ENCODE measurements around the gene BARHL2.

Gene BARHL2

DNA sequence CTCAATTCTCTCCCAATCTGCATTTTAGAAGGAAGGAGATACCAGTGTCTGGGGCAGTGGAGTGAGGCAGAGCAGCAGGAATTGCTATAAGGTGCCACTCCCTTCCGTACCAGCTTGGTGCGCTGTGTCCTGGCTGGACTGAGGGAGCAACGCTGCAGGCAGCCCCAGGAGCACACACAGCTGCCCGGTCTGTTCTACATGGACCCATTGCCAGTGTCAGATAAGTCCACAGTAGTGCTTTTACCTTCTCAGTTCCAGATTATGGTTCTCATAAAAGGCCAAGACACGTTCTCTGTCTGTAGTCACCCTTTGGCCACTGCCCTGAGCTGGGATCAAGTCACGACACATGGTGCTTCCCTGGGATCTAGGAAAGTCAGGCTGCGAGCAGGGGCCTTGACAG, 44.1 kb upstream of the BARHL2 start:
- no peak overlapping the region for H4K8ac ChIP-seq (ENCODE audit: low read depth, low read length)
- no peaks in the 10 kb centered on the region for H3K79me1 ChIP-seq (ENCODE audit: low read depth, low read length)
- no peak overlapping the region for H3K27ac ChIP-seq (replicated peaks; ENCODE audit: low read length)
- H3K14ac ChIP-seq (ENCODE audit: low read length), result no peak overlapping the region
- no peaks in the 10 kb centered on the region for H3K4me1 ChIP-seq (ENCODE audit: control insufficient read depth in 2 of 2, insufficient read depth in 1 of 2, low read depth in 1 of 2, low read length in 2 of 2)
- no peak overlapping the region for H3K4ac ChIP-seq (ENCODE audit: low read length)
- no peak overlapping the region for H3K4me2 ChIP-seq (ENCODE audit: insufficient read depth, low read length, poor library complexity, severe bottlenecking)
- peaks cover 0 to 12% (median 0%) of the 10 kb centered on the region in 3 experiments for H3K27me3 ChIP-seq (ENCODE audit: control insufficient read depth in 3 of 3, insufficient read depth in 3 of 3, low read depth in 1 of 3, low read length in 3 of 3)
- H2AFZ ChIP-seq (ENCODE audit: low read length), result no peak overlapping the region
- no peaks in the 10 kb centered on the region for H3K36me3 ChIP-seq (replicated peaks in 1 of 2; ENCODE audit: control insufficient read depth in 2 of 2, insufficient read depth in 2 of 2, low read length in 2 of 2)
- no peak overlapping the region for H3K18ac ChIP-seq (ENCODE audit: low read length)
- no peak overlapping the region for H2BK15ac ChIP-seq (ENCODE audit: low read length)
- no peaks in the 10 kb centered on the region for H3K9me3 ChIP-seq (replicated peaks in 1 of 2; ENCODE audit: control insufficient read depth in 2 of 2, insufficient read depth in 1 of 2, low read depth in 1 of 2, low read length in 2 of 2)
- H3K23ac ChIP-seq (ENCODE audit: low read depth, low read length, poor library complexity), result no peak overlapping the region
- H3K9ac ChIP-seq (ENCODE audit: low read depth, low read length, poor library complexity), result no peak overlapping the region
- H2BK12ac ChIP-seq (ENCODE audit: low read length), result no peak overlapping the region
- no CpG with 5 or more reads among the region's 7 CpGs for WGBS, 2 donors (ENCODE audit: extremely low coverage in 2 of 2, insufficient read length in 2 of 2, insufficient replicate concordance in 1 of 2)
- no peak overlapping the region for H3K4me3 ChIP-seq (ENCODE audit: low read length in 2 of 2)
- H2BK5ac ChIP-seq (ENCODE audit: low read length), result no peak overlapping the region
- no peak overlapping the region for H4K91ac ChIP-seq (ENCODE audit: low read depth, low read length, poor library complexity)
- no peak overlapping the region for H2BK120ac ChIP-seq (ENCODE audit: low read depth, low read length)
- DNase-seq (ENCODE audit: low spot score), result no peak
- H2AK5ac ChIP-seq (ENCODE audit: low read depth, low read length), result no peak overlapping the region

- H3K4ac ChIP-seq (ENCODE audit: low read length), result no peak overlapping the region
- H2AFZ ChIP-seq (ENCODE audit: low read length), result no peak overlapping the region
- no peak overlapping the region for H3K14ac ChIP-seq (ENCODE audit: low read length)
- no peak overlapping the region for H2BK12ac ChIP-seq (ENCODE audit: low read length)
- no peaks in the 10 kb centered on the region for H3K79me1 ChIP-seq (ENCODE audit: low read depth, low read length)
- no peak overlapping the region for H2AK5ac ChIP-seq (ENCODE audit: low read depth, low read length)
- H3K36me3 ChIP-seq (replicated peaks in 1 of 2; ENCODE audit: control insufficient read depth in 2 of 2, insufficient read depth in 2 of 2, low read length in 2 of 2), result no peaks in the 10 kb centered on the region
- no peak overlapping the region for H4K91ac ChIP-seq (ENCODE audit: low read depth, low read length, poor library complexity)
- no peak for DNase-seq (ENCODE audit: low spot score)
- H3K9ac ChIP-seq (ENCODE audit: low read depth, low read length, poor library complexity), result no peak overlapping the region
- no peak overlapping the region for H3K18ac ChIP-seq (ENCODE audit: low read length)
- no CpG with 5 or more reads among the region's 1 CpG for WGBS, 2 donors (ENCODE audit: extremely low coverage in 2 of 2, insufficient read length in 2 of 2, insufficient replicate concordance in 1 of 2)
- H2BK5ac ChIP-seq (ENCODE audit: low read length), result no peak overlapping the region
- no peak overlapping the region for H4K8ac ChIP-seq (ENCODE audit: low read depth, low read length)
- no peaks in the 10 kb centered on the region for H3K4me1 ChIP-seq (ENCODE audit: control insufficient read depth in 2 of 2, insufficient read depth in 1 of 2, low read depth in 1 of 2, low read length in 2 of 2)
- H3K27me3 ChIP-seq (ENCODE audit: control insufficient read depth in 3 of 3, insufficient read depth in 3 of 3, low read depth in 1 of 3, low read length in 3 of 3), result peaks cover 0 to 4% (median 0%) of the 10 kb centered on the region in 3 experiments
- no peak overlapping the region for H3K4me3 ChIP-seq (ENCODE audit: low read length in 2 of 2)
- no peak overlapping the region for H2BK120ac ChIP-seq (ENCODE audit: low read depth, low read length)
- H3K23ac ChIP-seq (ENCODE audit: low read depth, low read length, poor library complexity), result no peak overlapping the region
- no peak overlapping the region for H3K4me2 ChIP-seq (ENCODE audit: insufficient read depth, low read length, poor library complexity, severe bottlenecking)
- H3K27ac ChIP-seq (replicated peaks; ENCODE audit: low read length), result no peak overlapping the region
- H2BK15ac ChIP-seq (ENCODE audit: low read length), result no peak overlapping the region
- no peaks in the 10 kb centered on the region for H3K9me3 ChIP-seq (replicated peaks in 1 of 2; ENCODE audit: control insufficient read depth in 2 of 2, insufficient read depth in 1 of 2, low read depth in 1 of 2, low read length in 2 of 2)
Measured at GRCh38 chr1:90753556-90753955, 36.5 kb upstream of the BARHL2 start.

- Histone ChIP-seq H2AFZ (ENCODE audit: low read length) (no peak overlapping the region), H3K27ac (replicated peaks; ENCODE audit: low read length) (no peak overlapping the region), H3K9ac (ENCODE audit: low read depth, low read length, poor library complexity) (no peak overlapping the region), H2BK12ac (ENCODE audit: low read length) (no peak overlapping the region), H3K9me3 (replicated peaks in 1 of 2; ENCODE audit: control insufficient read depth in 2 of 2, insufficient read depth in 1 of 2, low read depth in 1 of 2, low read length in 2 of 2) (no peaks in the 10 kb centered on the region), H3K4ac (ENCODE audit: low read length) (no peak overlapping the region), H2BK15ac (ENCODE audit: low read length) (no peak overlapping the region), H3K18ac (ENCODE audit: low read length) (no peak overlapping the region), H4K8ac (ENCODE audit: low read depth, low read length) (no peak overlapping the region), H2BK5ac (ENCODE audit: low read length) (no peak overlapping the region), H3K4me2 (ENCODE audit: insufficient read depth, low read length, poor library complexity, severe bottlenecking) (no peak overlapping the region), H2BK120ac (ENCODE audit: low read depth, low read length) (no peak overlapping the region), H3K79me1 (ENCODE audit: low read depth, low read length) (no peaks in the 10 kb centered on the region), H3K27me3 (ENCODE audit: control insufficient read depth in 3 of 3, insufficient read depth in 3 of 3, low read depth in 1 of 3, low read length in 3 of 3) (peaks cover 0 to 4% (median 0%) of the 10 kb centered on the region in 3 experiments), H3K4me3 (ENCODE audit: low read length in 2 of 2) (no peak overlapping the region), H3K14ac (ENCODE audit: low read length) (no peak overlapping the region), H3K23ac (ENCODE audit: low read depth, low read length, poor library complexity) (no peak overlapping the region), H3K4me1 (ENCODE audit: control insufficient read depth in 2 of 2, insufficient read depth in 1 of 2, low read depth in 1 of 2, low read length in 2 of 2) (no peaks in the 10 kb centered on the region), H2AK5ac (ENCODE audit: low read depth, low read length) (no peak overlapping the region), H3K36me3 (replicated peaks in 1 of 2; ENCODE audit: control insufficient read depth in 2 of 2, insufficient read depth in 2 of 2, low read length in 2 of 2) (no peaks in the 10 kb centered on the region), H4K91ac (ENCODE audit: low read depth, low read length, poor library complexity) (no peak overlapping the region)
- DNase-seq (ENCODE audit: low spot score), result no peak
Measured at GRCh38 chr1:90748668-90749067, 31.6 kb upstream of the BARHL2 start.

- H3K23ac ChIP-seq (ENCODE audit: low read depth, low read length, poor library complexity), result no peak overlapping the region
- H3K14ac ChIP-seq (ENCODE audit: low read length), result no peak overlapping the region
- no peaks in the 10 kb centered on the region for H3K9me3 ChIP-seq (replicated peaks in 1 of 2; ENCODE audit: control insufficient read depth in 2 of 2, insufficient read depth in 1 of 2, low read depth in 1 of 2, low read length in 2 of 2)
- H2BK15ac ChIP-seq (ENCODE audit: low read length), result no peak overlapping the region
- no peak overlapping the region for H3K4ac ChIP-seq (ENCODE audit: low read length)
- no peak overlapping the region for H2AK5ac ChIP-seq (ENCODE audit: low read depth, low read length)
- no peak overlapping the region for H2BK120ac ChIP-seq (ENCODE audit: low read depth, low read length)
- no peak overlapping the region for H3K27ac ChIP-seq (replicated peaks; ENCODE audit: low read length)
- no peak overlapping the region for H3K4me2 ChIP-seq (ENCODE audit: insufficient read depth, low read length, poor library complexity, severe bottlenecking)
- H3K4me1 ChIP-seq (ENCODE audit: control insufficient read depth in 2 of 2, insufficient read depth in 1 of 2, low read depth in 1 of 2, low read length in 2 of 2), result no peaks in the 10 kb centered on the region
- no peaks in the 10 kb centered on the region for H3K79me1 ChIP-seq (ENCODE audit: low read depth, low read length)
- no peak overlapping the region for H2BK5ac ChIP-seq (ENCODE audit: low read length)
- no peak overlapping the region for H4K8ac ChIP-seq (ENCODE audit: low read depth, low read length)
- no peak overlapping the region for H3K4me3 ChIP-seq (ENCODE audit: low read length in 2 of 2)
- no peak overlapping the region for H2BK12ac ChIP-seq (ENCODE audit: low read length)
- WGBS, 2 donors (ENCODE audit: extremely low coverage in 2 of 2, insufficient read length in 2 of 2, insufficient replicate concordance in 1 of 2), result no CpG with 5 or more reads among the region's 1 CpG
- peaks cover 0 to 4% (median 0%) of the 10 kb centered on the region in 3 experiments for H3K27me3 ChIP-seq (ENCODE audit: control insufficient read depth in 3 of 3, insufficient read depth in 3 of 3, low read depth in 1 of 3, low read length in 3 of 3)
- H4K91ac ChIP-seq (ENCODE audit: low read depth, low read length, poor library complexity), result no peak overlapping the region
- H3K18ac ChIP-seq (ENCODE audit: low read length), result no peak overlapping the region
- no peak overlapping the region for H3K9ac ChIP-seq (ENCODE audit: low read depth, low read length, poor library complexity)
- no peak for DNase-seq (ENCODE audit: low spot score)
- no peak overlapping the region for H2AFZ ChIP-seq (ENCODE audit: low read length)
- no peaks in the 10 kb centered on the region for H3K36me3 ChIP-seq (replicated peaks in 1 of 2; ENCODE audit: control insufficient read depth in 2 of 2, insufficient read depth in 2 of 2, low read length in 2 of 2)
Measured at GRCh38 chr1:90746857-90747256, 29.8 kb upstream of the BARHL2 start.
